ENCODE measurements around the gene KCNIP2. TPM values are rescaled to one million over a fixed set of nuclear protein-coding genes. Genes with fewer than 3 reads are reported as not detected.

The KCNIP2 gene
- 1 to 10 TPM; 1.0 to 3.5 (median 1.4) TPM for total RNA-seq

- no peaks in the 10 kb centered on the region for H3K27me3 ChIP-seq
- DNase-seq: peak in 1 of 2 donors; percentile 18
- no peaks in the 10 kb centered on the region for H3K9me3 ChIP-seq
- intact Hi-C loops (cut with DNase I): no loop called here
- peak in 3 of 6 experiments; percentile 11 to 56 (median 17) for TF ChIP-seq CTCF (IDR thresholded peaks at IDR 0.05)
- no peak for TF ChIP-seq POLR2A (IDR thresholded peaks at IDR 0.05)
- no peak within 1 kb of the TSS for H3K27ac ChIP-seq
- peaks cover 25 to 26% of the 10 kb centered on the region in 2 donors for H3K4me1 ChIP-seq
- peaks cover 0 to 9% of the 10 kb centered on the region in 2 donors for H3K36me3 ChIP-seq
- no peak within 1 kb of the TSS for H3K4me3 ChIP-seq (replicated peaks in 1 of 3)
- 34 to 42% methylated on average over 27 to 28 of the region's 60 CpGs for WGBS, 2 donors
Measured at GRCh38 chr10:101843032-101844021, at the start of gene KCNIP2. KCNIP2 (minus strand) TSS chr10:101843800; CDS start chr10:101843568, 232 bp downstream.

- DNase-seq: no peak
- H3K36me3 ChIP-seq: no peaks in the 10 kb centered on the region
- no peak for TF ChIP-seq POLR2A (IDR thresholded peaks at IDR 0.05)
- no peak for TF ChIP-seq CTCF (IDR thresholded peaks at IDR 0.05)
- intact Hi-C loops (cut with DNase I): loop anchor here (5.0 kb wide), 1 partner anchor 114 kb away; no protein-coding TSS in a partner anchor
- WGBS, 2 donors: 89 to 91% methylated on average over 4 of the region's 4 CpGs
- peaks cover 2 to 17% of the 10 kb centered on the region in 2 donors for H3K4me1 ChIP-seq
- no peak overlapping the region for H3K4me3 ChIP-seq (replicated peaks in 1 of 3)
- no peaks in the 10 kb centered on the region for H3K9me3 ChIP-seq
- H3K27me3 ChIP-seq: no peaks in the 10 kb centered on the region
- no peak overlapping the region for H3K27ac ChIP-seq
Measured at GRCh38 chr10:101892782-101893391, 49.3 kb upstream of the KCNIP2 start.

GRCh38 chr10:101889256-101890210, 45.9 kb upstream of the KCNIP2 start:
- intact Hi-C loops (cut with DNase I): loop anchor here (5.0 kb wide), 1 partner anchor 118 kb away; no protein-coding TSS in a partner anchor
- TF ChIP-seq POLR2A (IDR thresholded peaks at IDR 0.05): no peak
- peak; percentile 36 to 72 (median 48) for TF ChIP-seq CTCF (IDR thresholded peaks at IDR 0.05)
- 67 to 73% methylated on average over 5 of the region's 5 CpGs for WGBS, 2 donors

GRCh38 chr10:101888251-101888949, 44.8 kb upstream of the KCNIP2 start:
- Histone ChIP-seq H3K4me3 (replicated peaks in 1 of 3) (no peak overlapping the region), H3K4me1 (peaks cover 3 to 5% of the 10 kb centered on the region in 2 donors), H3K36me3 (no peaks in the 10 kb centered on the region), H3K27ac (no peak overlapping the region), H3K9me3 (no peaks in the 10 kb centered on the region), H3K27me3 (no peaks in the 10 kb centered on the region)
- TF ChIP-seq CTCF (IDR thresholded peaks at IDR 0.05): no peak
- no peak for TF ChIP-seq POLR2A (IDR thresholded peaks at IDR 0.05)
- DNase-seq: no peak
- intact Hi-C loops (cut with DNase I): no loop called here
- 81 to 94% methylated on average over 2 of the region's 2 CpGs for WGBS, 2 donors

More at GRCh38 chr10:101889256-101890210, 45.9 kb upstream of the KCNIP2 start:
- DNase-seq: peak; percentile 68 to 73
- Histone ChIP-seq H3K4me1 (peaks cover 3 to 11% of the 10 kb centered on the region in 2 donors), H3K27ac (no peak overlapping the region), H3K36me3 (no peaks in the 10 kb centered on the region), H3K4me3 (replicated peaks in 1 of 3) (no peak overlapping the region), H3K9me3 (no peaks in the 10 kb centered on the region), H3K27me3 (no peaks in the 10 kb centered on the region)
